ENCODE data around the gene OCA2. TPM values are rescaled to one million over a fixed set of nuclear protein-coding genes. Genes with fewer than 3 reads are reported as not detected.

The OCA2 gene
- total RNA-seq, 3 donors from 2014 or later (not counting 1 experiment from before 2014, with no cell fraction given): 0.35 to 1.5 (median 0.56) TPM

DNA sequence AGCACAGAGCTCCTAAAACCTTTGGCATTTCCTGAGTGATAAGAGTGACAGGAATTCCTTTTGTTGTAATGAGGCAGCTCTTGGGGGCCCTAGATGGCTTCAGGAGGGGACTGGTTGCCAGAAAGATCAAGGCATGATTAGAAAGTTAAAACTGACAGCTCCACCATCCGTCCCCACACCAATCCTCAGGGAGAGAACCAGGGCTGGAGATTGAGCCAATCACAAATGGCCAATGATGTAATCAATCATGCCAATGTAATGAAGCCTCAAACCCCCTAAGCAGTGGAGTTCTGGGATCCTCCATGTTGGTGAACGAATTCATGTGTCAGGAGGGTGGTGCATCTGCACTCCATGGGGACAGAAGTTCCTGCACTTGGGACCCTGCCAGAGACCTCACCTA lies 265.1 kb downstream of the OCA2 start:
- H3K4me1 ChIP-seq (ENCODE audit: control insufficient read depth, insufficient read depth, low read length): no peaks in the 10 kb centered on the region
- H3K27me3 ChIP-seq (ENCODE audit: control insufficient read depth, insufficient read depth, low read length): no peaks in the 10 kb centered on the region
- 88% methylated on average over 2 of the region's 2 CpGs for WGBS (ENCODE audit: insufficient coverage)
- H3K27ac ChIP-seq (ENCODE audit: low read length): no peak overlapping the region
- Mint-ChIP-seq H3K27me3 (ENCODE audit: low read depth in 2 of 2) (peaks cover 0 to 5% of the 10 kb centered on the region in 2 donors), H3K27ac (no peak overlapping the region), H3K36me3 (no peaks in the 10 kb centered on the region), H3K9me3 (peaks cover 3 to 6% of the 10 kb centered on the region in 2 donors), H3K4me1 (no peaks in the 10 kb centered on the region), H3K4me3 (no peak overlapping the region)
- ATAC-seq: no peak
- H3K4me3 ChIP-seq (ENCODE audit: low read length): no peak overlapping the region
- TF ChIP-seq, protein P1, sequence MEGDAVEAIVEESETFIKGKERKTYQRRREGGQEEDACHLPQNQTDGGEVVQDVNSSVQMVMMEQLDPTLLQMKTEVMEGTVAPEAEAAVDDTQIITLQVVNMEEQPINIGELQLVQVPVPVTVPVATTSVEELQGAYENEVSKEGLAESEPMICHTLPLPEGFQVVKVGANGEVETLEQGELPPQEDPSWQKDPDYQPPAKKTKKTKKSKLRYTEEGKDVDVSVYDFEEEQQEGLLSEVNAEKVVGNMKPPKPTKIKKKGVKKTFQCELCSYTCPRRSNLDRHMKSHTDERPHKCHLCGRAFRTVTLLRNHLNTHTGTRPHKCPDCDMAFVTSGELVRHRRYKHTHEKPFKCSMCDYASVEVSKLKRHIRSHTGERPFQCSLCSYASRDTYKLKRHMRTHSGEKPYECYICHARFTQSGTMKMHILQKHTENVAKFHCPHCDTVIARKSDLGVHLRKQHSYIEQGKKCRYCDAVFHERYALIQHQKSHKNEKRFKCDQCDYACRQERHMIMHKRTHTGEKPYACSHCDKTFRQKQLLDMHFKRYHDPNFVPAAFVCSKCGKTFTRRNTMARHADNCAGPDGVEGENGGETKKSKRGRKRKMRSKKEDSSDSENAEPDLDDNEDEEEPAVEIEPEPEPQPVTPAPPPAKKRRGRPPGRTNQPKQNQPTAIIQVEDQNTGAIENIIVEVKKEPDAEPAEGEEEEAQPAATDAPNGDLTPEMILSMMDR (IDR thresholded peaks at IDR 0.05): no peak
- H3K36me3 ChIP-seq (ENCODE audit: control insufficient read depth, insufficient read depth, low read length): no peaks in the 10 kb centered on the region
- H3K9me3 ChIP-seq (ENCODE audit: control insufficient read depth, insufficient read depth, low read length): peaks cover 7% of the 10 kb centered on the region
- intact Hi-C loops (cut with micrococcal nuclease): no loop called here
- DNase-seq: no peak

DNA sequence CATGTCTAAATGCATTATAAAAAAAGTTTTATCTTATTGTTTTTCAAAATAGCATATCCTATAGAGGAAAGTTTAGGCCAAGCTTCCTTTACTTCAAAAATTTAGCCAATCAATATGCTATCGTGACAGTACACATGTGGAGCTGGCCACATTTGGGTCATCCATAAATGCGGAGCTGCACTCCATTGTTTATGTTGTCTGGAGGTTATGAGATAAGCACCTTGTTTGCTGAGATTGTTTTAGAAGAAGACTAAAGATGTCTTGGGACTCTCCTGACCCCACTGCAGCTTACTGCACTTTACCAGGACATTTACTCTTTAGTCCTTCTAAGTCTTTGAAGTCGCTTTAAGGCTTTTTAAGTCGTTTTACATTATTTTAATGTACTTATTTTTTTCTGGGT lies 265.9 kb downstream of the OCA2 start:
- no peak overlapping the region for H3K4me3 ChIP-seq (ENCODE audit: low read length)
- TF ChIP-seq, protein P1 (IDR thresholded peaks at IDR 0.05): no peak
- no peak overlapping the region for H3K27ac ChIP-seq (ENCODE audit: low read length)
- 100% methylated on average over 2 of the region's 4 CpGs for WGBS (ENCODE audit: insufficient coverage)
- H3K4me1 Mint-ChIP-seq: no peaks in the 10 kb centered on the region
- DNase-seq (no peak), ATAC-seq (no peak)
- peaks cover 2% of the 10 kb centered on the region in 2 donors for H3K9me3 Mint-ChIP-seq
- peaks cover 7% of the 10 kb centered on the region for H3K9me3 ChIP-seq (ENCODE audit: control insufficient read depth, insufficient read depth, low read length)
- H3K27ac Mint-ChIP-seq: no peak overlapping the region
- intact Hi-C loops (cut with micrococcal nuclease): no loop called here
- peaks cover 0 to 5% of the 10 kb centered on the region in 2 donors for H3K27me3 Mint-ChIP-seq (ENCODE audit: low read depth in 2 of 2)
- H3K4me3 Mint-ChIP-seq: no peak overlapping the region
- no peaks in the 10 kb centered on the region for H3K27me3 ChIP-seq (ENCODE audit: control insufficient read depth, insufficient read depth, low read length)
- H3K4me1 ChIP-seq (ENCODE audit: control insufficient read depth, insufficient read depth, low read length): no peaks in the 10 kb centered on the region
- no peaks in the 10 kb centered on the region for H3K36me3 Mint-ChIP-seq
- no peaks in the 10 kb centered on the region for H3K36me3 ChIP-seq (ENCODE audit: control insufficient read depth, insufficient read depth, low read length)

DNA sequence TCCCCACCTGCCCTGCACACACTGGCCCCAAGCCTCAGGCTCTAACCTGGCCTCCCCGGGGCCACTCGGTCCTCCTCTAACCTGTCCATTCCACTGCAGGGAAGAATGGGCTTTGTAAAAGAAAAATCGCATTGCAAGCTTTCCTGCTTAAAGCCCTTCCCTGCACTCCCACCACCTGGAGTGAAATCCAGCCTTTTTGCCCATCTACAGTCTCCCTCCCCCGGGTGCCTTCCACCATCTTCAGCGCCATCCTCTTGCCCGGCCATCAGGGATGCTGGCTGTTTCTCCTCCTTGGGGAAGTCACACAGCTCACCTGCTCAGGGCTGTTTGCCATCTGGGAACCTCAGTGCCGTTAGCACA lies 266.9 kb downstream of the OCA2 start:
- H3K27ac ChIP-seq (ENCODE audit: low read length): no peak overlapping the region
- DNase-seq: no peak
- ATAC-seq: no peak
- H3K27me3 ChIP-seq (ENCODE audit: control insufficient read depth, insufficient read depth, low read length): no peaks in the 10 kb centered on the region
- H3K9me3 ChIP-seq (ENCODE audit: control insufficient read depth, insufficient read depth, low read length): peaks cover 4% of the 10 kb centered on the region
- intact Hi-C loops (cut with micrococcal nuclease): no loop called here
- Mint-ChIP-seq H3K4me3 (no peak overlapping the region), H3K27ac (no peak overlapping the region), H3K36me3 (no peaks in the 10 kb centered on the region), H3K9me3 (peaks cover 2% of the 10 kb centered on the region in 2 donors), H3K4me1 (no peaks in the 10 kb centered on the region), H3K27me3 (ENCODE audit: low read depth in 2 of 2) (peaks cover 0 to under 1% of the 10 kb centered on the region in 2 donors)
- no peak overlapping the region for H3K4me3 ChIP-seq (ENCODE audit: low read length)
- no peaks in the 10 kb centered on the region for H3K4me1 ChIP-seq (ENCODE audit: control insufficient read depth, insufficient read depth, low read length)
- WGBS (ENCODE audit: insufficient coverage): 90% methylated on average over 7 of the region's 7 CpGs
- H3K36me3 ChIP-seq (ENCODE audit: control insufficient read depth, insufficient read depth, low read length): no peaks in the 10 kb centered on the region
- TF ChIP-seq, protein P1 (IDR thresholded peaks at IDR 0.05): no peak
